DOHH2 (cell line): ENCODE results near the gene ACTL10.
"Not testable (repeated sequence)": the region's sequence is repeated elsewhere in the genome, so short reads cannot be mapped to it uniquely, and the experiment has no call there.

Source experiments
- H3F3A ChIP-seq: fragments of 200-600 bp; sonication (generic), shearing (Covaris generic); 2 replicates; pipeline ENCODE4 v1.6.0; 2016; ENCODE audit warnings: antibody characterized with exemption, mild to moderate bottlenecking; ENCODE audit not compliant: control insufficient read depth, insufficient read depth
- H3K27ac ChIP-seq: fragments of 200-600 bp; sonication (generic); 2 replicates; pipeline ENCODE4 v1.5.1; 2014; ENCODE audit warnings: low read depth, mild to moderate bottlenecking, low read length, moderate library complexity
- H3K27me3 ChIP-seq: fragments of 200-600 bp; sonication (generic); 2 replicates; pipeline ENCODE4 v1.6.1; 2014; ENCODE audit warnings: mild to moderate bottlenecking, low read length, mixed read lengths; ENCODE audit not compliant: control insufficient read depth
- H3K36me3 ChIP-seq: fragments of 200-600 bp; sonication (generic); 2 replicates; pipeline ENCODE4 v1.6.1; 2014; ENCODE audit warnings: mild to moderate bottlenecking, low read length, moderate library complexity, mixed read lengths; ENCODE audit not compliant: control insufficient read depth
- H3K4me1 ChIP-seq: fragments of 200-600 bp; sonication (generic); 2 replicates; pipeline ENCODE4 v1.6.1; 2014; ENCODE audit warnings: mild to moderate bottlenecking, low read length, mixed read lengths; ENCODE audit not compliant: control insufficient read depth
- H3K4me2 ChIP-seq: fragments of 200-600 bp; sonication (generic); 2 replicates; pipeline ENCODE4 v1.6.0; 2014; ENCODE audit warnings: mild to moderate bottlenecking, low read length, moderate library complexity
- H3K4me3 ChIP-seq: fragments of 200-600 bp; sonication (generic); 2 replicates; pipeline ENCODE4 v1.5.1; 2014; ENCODE audit warnings: mild to moderate bottlenecking, low read length, mixed read lengths
- H3K79me2 ChIP-seq: fragments of 200-600 bp; sonication (generic); 2 replicates; pipeline ENCODE4 v1.6.1; 2014; ENCODE audit warnings: mild to moderate bottlenecking, low read length, mixed read lengths; ENCODE audit not compliant: control insufficient read depth
- H3K9me2 ChIP-seq: fragments of 200-600 bp; sonication (generic); replicated peaks from 2 replicates; pipeline ENCODE4 v1.6.1; 2014; ENCODE audit warnings: mild to moderate bottlenecking, low read length, mixed read lengths; ENCODE audit not compliant: control insufficient read depth
- H3K9me3 ChIP-seq: fragments of 200-600 bp; sonication (generic); 2 replicates; pipeline ENCODE4 v1.6.1; 2014; ENCODE audit warnings: antibody characterized with exemption, low read length, mixed read lengths; ENCODE audit not compliant: control insufficient read depth, insufficient read depth
- H4K20me1 ChIP-seq: fragments of 200-600 bp; sonication (generic); 2 replicates; pipeline ENCODE4 v1.6.0; 2014; ENCODE audit warnings: low read depth, mild to moderate bottlenecking, antibody characterized with exemption, low read length, moderate library complexity; ENCODE audit not compliant: control insufficient read depth, insufficient read depth
- EZH2phosphoT487 ChIP-seq: fragments of 200-600 bp; sonication (generic); IDR thresholded peaks from 2 replicates; pipeline ENCODE4 v1.6.1; 2017; ENCODE audit warnings: borderline replicate concordance, mild to moderate bottlenecking, antibody characterized with exemption, low read length, moderate library complexity, mixed read lengths
- TF ChIP-seq, protein P1 (sequence below): fragments of 200-600 bp; sonication (generic); IDR thresholded peaks from one replicate; pipeline ENCODE4 v1.5.1; 2014; ENCODE audit warnings: antibody characterized with exemption, mild to moderate bottlenecking, low read depth, low read length; ENCODE audit not compliant: poor library complexity, severe bottlenecking

The ACTL10 gene

DNA sequence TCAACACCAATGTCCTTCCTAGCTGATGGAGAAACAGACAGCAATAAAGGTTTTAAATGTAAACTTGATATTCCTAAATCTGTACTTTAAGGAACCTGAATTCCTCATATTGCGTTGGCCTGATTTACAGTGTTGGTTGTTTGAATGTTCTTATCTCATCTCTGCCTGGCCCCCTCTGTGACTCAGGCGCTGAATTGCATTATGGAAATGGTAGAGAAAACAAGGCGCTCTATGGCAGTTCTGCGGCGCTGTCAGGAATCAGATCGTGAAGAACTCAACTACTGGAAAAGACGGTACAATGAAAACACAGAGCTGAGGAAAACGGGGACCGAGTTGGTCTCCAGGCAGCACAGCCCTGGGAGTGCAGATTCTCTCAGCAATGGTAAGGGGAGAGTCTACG, 37.2 kb upstream of the ACTL10 start:
- Histone ChIP-seq H3K27ac (no peak overlapping the region), H3K4me3 (no peak overlapping the region), H3F3A (no peaks in the 10 kb centered on the region), H4K20me1 (no peaks in the 10 kb centered on the region), H3K4me1 (no peaks in the 10 kb centered on the region), H3K36me3 (peaks cover 6% of the 10 kb centered on the region; the same call in 1 of the 2 replicates), H3K9me3 (no peaks in the 10 kb centered on the region), H3K9me2 (no peaks in the 10 kb centered on the region), H3K4me2 (no peak overlapping the region), H3K27me3 (no peaks in the 10 kb centered on the region), H3K79me2 (no peaks in the 10 kb centered on the region)
- TF ChIP-seq, protein P1, sequence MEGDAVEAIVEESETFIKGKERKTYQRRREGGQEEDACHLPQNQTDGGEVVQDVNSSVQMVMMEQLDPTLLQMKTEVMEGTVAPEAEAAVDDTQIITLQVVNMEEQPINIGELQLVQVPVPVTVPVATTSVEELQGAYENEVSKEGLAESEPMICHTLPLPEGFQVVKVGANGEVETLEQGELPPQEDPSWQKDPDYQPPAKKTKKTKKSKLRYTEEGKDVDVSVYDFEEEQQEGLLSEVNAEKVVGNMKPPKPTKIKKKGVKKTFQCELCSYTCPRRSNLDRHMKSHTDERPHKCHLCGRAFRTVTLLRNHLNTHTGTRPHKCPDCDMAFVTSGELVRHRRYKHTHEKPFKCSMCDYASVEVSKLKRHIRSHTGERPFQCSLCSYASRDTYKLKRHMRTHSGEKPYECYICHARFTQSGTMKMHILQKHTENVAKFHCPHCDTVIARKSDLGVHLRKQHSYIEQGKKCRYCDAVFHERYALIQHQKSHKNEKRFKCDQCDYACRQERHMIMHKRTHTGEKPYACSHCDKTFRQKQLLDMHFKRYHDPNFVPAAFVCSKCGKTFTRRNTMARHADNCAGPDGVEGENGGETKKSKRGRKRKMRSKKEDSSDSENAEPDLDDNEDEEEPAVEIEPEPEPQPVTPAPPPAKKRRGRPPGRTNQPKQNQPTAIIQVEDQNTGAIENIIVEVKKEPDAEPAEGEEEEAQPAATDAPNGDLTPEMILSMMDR, result no peak
- no peak for TF ChIP-seq EZH2phosphoT487

DNA sequence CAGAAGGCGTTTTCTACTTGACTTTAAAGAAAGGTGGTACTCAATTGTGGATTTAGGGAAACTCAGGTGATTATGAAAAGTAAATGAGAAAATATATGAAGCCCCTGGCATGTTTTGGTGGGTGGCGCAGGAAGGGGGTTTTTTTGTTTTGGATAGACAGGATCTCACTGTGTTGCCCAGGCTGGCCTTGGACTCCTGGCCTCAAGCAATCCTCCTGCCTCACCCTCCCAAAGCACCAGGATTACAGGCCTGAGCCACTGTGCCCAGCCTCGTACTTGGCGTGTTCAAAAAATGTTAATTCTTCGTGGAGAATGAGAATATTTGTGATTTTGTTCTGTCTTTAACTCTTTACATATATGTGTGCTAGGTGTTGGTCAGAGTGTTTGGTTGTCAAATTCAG, 36.8 kb upstream of the ACTL10 start:
- Histone ChIP-seq H3K36me3 (peaks cover 6% of the 10 kb centered on the region; the same call in 1 of the 2 replicates), H3K27me3 (no peaks in the 10 kb centered on the region), H3K4me3 (no peak overlapping the region), H3K4me1 (no peaks in the 10 kb centered on the region), H3F3A (no peaks in the 10 kb centered on the region), H3K9me2 (no peaks in the 10 kb centered on the region), H3K79me2 (no peaks in the 10 kb centered on the region), H3K4me2 (no peak overlapping the region), H3K27ac (no peak overlapping the region), H3K9me3 (no peaks in the 10 kb centered on the region), H4K20me1 (no peaks in the 10 kb centered on the region)
- no peak for TF ChIP-seq EZH2phosphoT487
- TF ChIP-seq, protein P1, result no peak

DNA sequence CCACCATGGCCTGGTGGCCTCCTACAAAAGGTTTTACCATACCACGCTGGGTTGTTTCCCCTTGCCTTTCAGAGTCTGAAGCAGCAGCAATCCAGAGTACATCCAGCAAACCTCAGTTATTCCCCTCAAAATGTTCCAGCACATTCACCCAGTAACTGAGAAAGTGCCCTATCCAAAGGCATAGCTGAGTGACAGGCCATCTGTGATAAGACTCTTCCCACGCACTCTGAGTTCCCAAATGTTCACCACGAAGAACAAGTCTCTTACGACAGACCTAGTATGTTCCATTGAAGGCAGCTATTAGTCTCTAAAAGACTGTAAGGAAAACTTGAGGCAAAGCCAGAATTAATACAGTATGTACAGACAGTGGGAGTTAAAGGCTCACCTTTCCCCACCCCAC, 36.2 kb upstream of the ACTL10 start:
- H3K79me2 ChIP-seq, result no peaks in the 10 kb centered on the region
- no peaks in the 10 kb centered on the region for H3K9me2 ChIP-seq
- H3K4me2 ChIP-seq, result no peak overlapping the region
- no peaks in the 10 kb centered on the region for H3K4me1 ChIP-seq
- H3K27me3 ChIP-seq, result no peaks in the 10 kb centered on the region
- H3K36me3 ChIP-seq, result peaks cover 6% of the 10 kb centered on the region; the same call in 1 of the 2 replicates
- H3F3A ChIP-seq, result no peaks in the 10 kb centered on the region
- H3K27ac ChIP-seq, result no peak overlapping the region
- no peaks in the 10 kb centered on the region for H3K9me3 ChIP-seq
- no peaks in the 10 kb centered on the region for H4K20me1 ChIP-seq
- TF ChIP-seq, protein P1, result no peak
- TF ChIP-seq EZH2phosphoT487, result no peak
- H3K4me3 ChIP-seq, result no peak overlapping the region

DNA sequence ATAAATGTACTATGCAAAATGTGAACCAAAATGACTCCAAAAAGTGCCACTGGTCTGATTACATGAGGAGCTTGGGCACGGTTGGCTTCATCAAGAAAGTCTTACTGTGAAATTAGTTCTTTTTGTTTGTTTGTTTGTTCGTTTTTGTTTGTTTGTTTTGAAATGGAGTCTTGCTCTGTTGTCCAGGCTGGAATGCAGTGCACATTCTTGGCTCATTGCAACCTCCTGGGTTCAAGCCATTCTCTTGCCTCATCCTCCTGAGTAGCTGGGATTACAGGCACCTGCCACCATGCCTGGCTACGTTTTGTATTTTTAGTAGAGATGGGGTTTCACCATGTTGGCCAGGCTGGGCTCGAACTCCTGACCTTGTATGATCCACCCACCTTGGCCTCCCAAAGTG, 34.8 kb upstream of the ACTL10 start:
- not testable (repeated sequence) for H4K20me1 ChIP-seq, H3K4me3 ChIP-seq, H3K79me2 ChIP-seq, H3K27ac ChIP-seq, H3K36me3 ChIP-seq, H3K9me3 ChIP-seq, H3K27me3 ChIP-seq, H3K9me2 ChIP-seq, H3F3A ChIP-seq, H3K4me2 ChIP-seq, H3K4me1 ChIP-seq
